ENCODE data around the gene PLA2G2A. TPM values are rescaled to one million over a fixed set of nuclear protein-coding genes. Genes with fewer than 3 reads are reported as not detected.

Gene PLA2G2A
- polyA plus RNA-seq, 1 of the 3 experiments (the other 2 are of a cell fraction): not detected

DNA sequence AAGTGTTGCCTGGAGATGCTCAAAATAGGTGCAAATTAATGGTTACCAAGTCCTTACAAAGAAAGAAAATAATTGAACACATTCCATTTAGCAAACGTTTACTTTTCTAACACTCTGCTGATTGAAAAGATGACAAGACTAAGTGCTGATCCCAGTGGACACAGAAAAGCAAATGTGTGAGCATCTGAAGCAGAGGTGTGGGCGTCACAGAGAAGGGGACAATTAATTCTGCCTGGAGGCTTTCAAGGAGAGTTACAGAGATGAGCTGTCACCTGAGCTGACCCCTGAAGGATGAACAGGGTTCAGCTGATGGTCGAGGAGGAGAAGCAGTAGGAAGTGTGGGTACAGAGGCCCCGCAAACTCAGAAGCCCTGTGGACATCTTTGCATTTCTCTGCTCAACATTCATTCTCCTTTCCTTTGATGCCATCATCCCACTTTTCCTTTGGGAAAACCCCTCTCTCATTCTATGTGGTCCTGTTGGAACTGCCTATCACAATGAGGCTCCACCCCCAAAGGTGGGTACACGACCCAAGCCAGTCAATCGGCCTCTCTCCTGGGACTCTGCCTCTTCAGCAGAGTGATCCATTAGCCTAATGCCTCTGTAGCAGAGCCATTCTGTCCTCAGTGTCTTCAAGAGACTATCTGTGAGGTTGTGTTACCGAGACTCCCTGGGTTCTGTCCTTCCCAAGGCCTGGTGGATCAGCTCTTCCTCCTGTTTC, 38.8 kb downstream of the PLA2G2A start:
- Histone ChIP-seq H3K9ac (no peak overlapping the region), H3K9me3 (no peaks in the 10 kb centered on the region), H3K27ac (ENCODE audit: low read depth in 2 of 2, low read length in 1 of 2) (no peak overlapping the region), H3K4me2 (no peak overlapping the region), H3K36me3 (replicated peaks in 1 of 2; ENCODE audit: control insufficient read depth in 1 of 2, insufficient read depth in 2 of 2, low read length in 1 of 2) (no peaks in the 10 kb centered on the region), H3K4me3 (ENCODE audit: low read depth in 2 of 2, low read length in 1 of 2) (no peak overlapping the region), H3F3A (replicated peaks; ENCODE audit: insufficient read depth) (no peaks in the 10 kb centered on the region), H2AFZ (ENCODE audit: low read depth) (no peak overlapping the region), H3K27me3 (ENCODE audit: insufficient read depth) (no peaks in the 10 kb centered on the region), H3K79me2 (ENCODE audit: insufficient read depth) (no peaks in the 10 kb centered on the region), H3K9me2 (no peaks in the 10 kb centered on the region), H3K4me1 (ENCODE audit: control insufficient read depth in 1 of 2, insufficient read depth in 2 of 2, low read depth in 1 of 2, low read length in 1 of 2) (no peaks in the 10 kb centered on the region), H4K20me1 (ENCODE audit: insufficient read depth) (no peaks in the 10 kb centered on the region)
- no peak for TF ChIP-seq ELF1 (IDR thresholded peaks at IDR 0.05)
- TF ChIP-seq SMC3 (IDR thresholded peaks at IDR 0.05; ENCODE audit: low read depth, low read length): no peak
- no peak for TF ChIP-seq FOXM1 (IDR thresholded peaks at IDR 0.05; ENCODE audit: low read depth)
- no peak for TF ChIP-seq TCF12 (IDR thresholded peaks at IDR 0.05)
- TF ChIP-seq SIN3A (IDR thresholded peaks at IDR 0.05; ENCODE audit: borderline replicate concordance, low read depth, low read length): no peak
- no peak for TF ChIP-seq REST (IDR thresholded peaks at IDR 0.05; ENCODE audit: low read depth, low read length)
- TF ChIP-seq PBX3 (IDR thresholded peaks at IDR 0.05): no peak
- TF ChIP-seq, protein P1, sequence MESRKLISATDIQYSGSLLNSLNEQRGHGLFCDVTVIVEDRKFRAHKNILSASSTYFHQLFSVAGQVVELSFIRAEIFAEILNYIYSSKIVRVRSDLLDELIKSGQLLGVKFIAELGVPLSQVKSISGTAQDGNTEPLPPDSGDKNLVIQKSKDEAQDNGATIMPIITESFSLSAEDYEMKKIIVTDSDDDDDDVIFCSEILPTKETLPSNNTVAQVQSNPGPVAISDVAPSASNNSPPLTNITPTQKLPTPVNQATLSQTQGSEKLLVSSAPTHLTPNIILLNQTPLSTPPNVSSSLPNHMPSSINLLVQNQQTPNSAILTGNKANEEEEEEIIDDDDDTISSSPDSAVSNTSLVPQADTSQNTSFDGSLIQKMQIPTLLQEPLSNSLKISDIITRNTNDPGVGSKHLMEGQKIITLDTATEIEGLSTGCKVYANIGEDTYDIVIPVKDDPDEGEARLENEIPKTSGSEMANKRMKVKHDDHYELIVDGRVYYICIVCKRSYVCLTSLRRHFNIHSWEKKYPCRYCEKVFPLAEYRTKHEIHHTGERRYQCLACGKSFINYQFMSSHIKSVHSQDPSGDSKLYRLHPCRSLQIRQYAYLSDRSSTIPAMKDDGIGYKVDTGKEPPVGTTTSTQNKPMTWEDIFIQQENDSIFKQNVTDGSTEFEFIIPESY (IDR thresholded peaks at IDR 0.05; ENCODE audit: borderline replicate concordance, low read depth): no peak
- no peak for TF ChIP-seq POLR2AphosphoS5 (IDR thresholded peaks at IDR 0.05; ENCODE audit: low read depth, low read length)
- TF ChIP-seq FOXJ3 (CRISPR knock-in tag; IDR thresholded peaks at IDR 0.05): no peak
- TF ChIP-seq MEF2A (IDR thresholded peaks at IDR 0.05; ENCODE audit: borderline replicate concordance, low read depth): no peak
- no peak for TF ChIP-seq EP300 (IDR thresholded peaks at IDR 0.05; ENCODE audit: borderline replicate concordance in 1 of 2, low read depth in 1 of 2, low read length in 1 of 2)
- TF ChIP-seq TEAD4 (IDR thresholded peaks at IDR 0.05; ENCODE audit: borderline replicate concordance, insufficient read depth): no peak
- TF ChIP-seq CTCF (IDR thresholded peaks at IDR 0.05): no peak
- TF ChIP-seq USF1 (IDR thresholded peaks at IDR 0.05; ENCODE audit: borderline replicate concordance, low read depth): no peak
- TF ChIP-seq JUND (IDR thresholded peaks at IDR 0.05): no peak
- no peak for TF ChIP-seq GABPA (IDR thresholded peaks at IDR 0.05; ENCODE audit: low read depth)
- POLR2A ChIA-PET: no interaction called here
- DNase-seq: no peak
- CTCF ChIA-PET: no interaction called here
- WGBS (ENCODE audit: low lambda C conversion rate): 26% methylated on average over 7 of the region's 7 CpGs
